Measurements from ENCODE around the gene C1orf50.
"Not testable (repeated sequence)": the region's sequence is repeated elsewhere in the genome, so short reads cannot be mapped to it uniquely, and the experiment has no call there.

The C1orf50 gene

GRCh38 chr1:42766741-42767509 lies at the start of gene C1orf50, which contains the start of gene P3H1:
Gene C1orf50 (plus strand): TSS chr1:42767249. CDS start chr1:42767312, 63 bp downstream.
Gene P3H1 (minus strand): TSS chr1:42767028. CDS start chr1:42766971, 57 bp downstream.
- peak; percentile 86 for DNase-seq (ENCODE audit: low spot score)

- no peak for DNase-seq (ENCODE audit: low spot score)
Observed at GRCh38 chr1:42720868-42721267, 46.2 kb upstream of the C1orf50 start.

GRCh38 chr1:42721926-42722325 lies 45.1 kb upstream of the C1orf50 start:
- no peak for DNase-seq (ENCODE audit: low spot score)

GRCh38 chr1:42722403-42722802 lies 44.6 kb upstream of the C1orf50 start:
- not testable (repeated sequence) for DNase-seq (ENCODE audit: low spot score)

GRCh38 chr1:42723511-42723910 lies 43.5 kb upstream of the C1orf50 start:
- no peak for DNase-seq (ENCODE audit: low spot score)

- not testable (repeated sequence) for DNase-seq (ENCODE audit: low spot score)
Observed at GRCh38 chr1:42725820-42726219, 41.2 kb upstream of the C1orf50 start.

- DNase-seq (ENCODE audit: low spot score) = no peak
Observed at GRCh38 chr1:42730002-42730401, 37.0 kb upstream of the C1orf50 start.

GRCh38 chr1:42730988-42731387 lies 36.1 kb upstream of the C1orf50 start:
- DNase-seq (ENCODE audit: low spot score) = no peak

GRCh38 chr1:42731585-42731984 lies 35.5 kb upstream of the C1orf50 start:
- DNase-seq (ENCODE audit: low spot score) = no peak

- no peak for DNase-seq (ENCODE audit: low spot score)
Observed at GRCh38 chr1:42732126-42732680, 34.8 kb upstream of the C1orf50 start.

GRCh38 chr1:42733415-42734200 lies 33.4 kb upstream of the C1orf50 start:
- DNase-seq (ENCODE audit: low spot score) = no peak

GRCh38 chr1:42734201-42735035 lies 32.6 kb upstream of the C1orf50 start:
- no peak for DNase-seq (ENCODE audit: low spot score)

GRCh38 chr1:42735056-42735455 lies 32.0 kb upstream of the C1orf50 start:
- no peak for DNase-seq (ENCODE audit: low spot score)

GRCh38 chr1:42735477-42736105 lies 31.5 kb upstream of the C1orf50 start:
- no peak for DNase-seq (ENCODE audit: low spot score)

GRCh38 chr1:42736152-42736551 lies 30.9 kb upstream of the C1orf50 start:
- DNase-seq (ENCODE audit: low spot score) = peak; percentile 62

GRCh38 chr1:42736571-42737200 lies 30.4 kb upstream of the C1orf50 start:
- DNase-seq (ENCODE audit: low spot score) = no peak

- no peak for DNase-seq (ENCODE audit: low spot score)
Observed at GRCh38 chr1:42737257-42737656, 29.8 kb upstream of the C1orf50 start.

- DNase-seq (ENCODE audit: low spot score) = no peak
Observed at GRCh38 chr1:42737986-42738677, 28.9 kb upstream of the C1orf50 start.

- no peak for DNase-seq (ENCODE audit: low spot score)
Observed at GRCh38 chr1:42738678-42739226, 28.3 kb upstream of the C1orf50 start.
